ENCODE data around the gene SCAMP1. TPM values are rescaled to one million over a fixed set of nuclear protein-coding genes. Genes with fewer than 3 reads are reported as not detected.

The SCAMP1 gene
- total RNA-seq, 1 experiment from 2014 or later = 36.0 TPM

DNA sequence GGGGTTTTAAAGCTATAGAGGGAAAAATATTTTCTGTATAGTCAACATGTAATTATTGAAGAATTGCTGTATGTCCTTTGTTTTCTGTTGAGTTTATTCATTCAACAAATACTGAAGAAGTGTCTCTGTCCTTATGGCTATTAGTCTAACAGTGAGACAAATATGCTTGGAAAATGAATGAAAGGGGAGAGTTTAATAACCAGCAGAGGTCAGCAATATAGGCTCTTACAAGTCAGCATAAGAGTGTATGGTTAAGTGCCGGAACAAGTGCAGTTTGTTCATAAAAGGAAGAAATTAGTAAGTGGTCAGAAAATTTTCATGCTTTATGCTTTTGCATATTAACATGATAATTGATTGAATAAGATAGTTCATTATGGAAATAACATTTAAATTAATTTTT, 3.6 kb downstream of the SCAMP1 start:
- Histone ChIP-seq H3K9me3 (ENCODE audit: control insufficient read depth, low read depth, low read length) (no peaks in the 10 kb centered on the region), H3K18ac (ENCODE audit: insufficient read length, low read depth, low read length) (no peak overlapping the region), H4K5ac (ENCODE audit: insufficient read length, low read depth, low read length) (no peak overlapping the region), H3K4me2 (ENCODE audit: insufficient read depth, insufficient read length, low read length) (no peak overlapping the region), H2AK5ac (ENCODE audit: insufficient read length, low read length) (no peak overlapping the region), H3K4me1 (ENCODE audit: insufficient read depth, low read length) (no peaks in the 10 kb centered on the region), H2BK120ac (ENCODE audit: low read depth, low read length, poor library complexity, severe bottlenecking) (no peak overlapping the region), H4K91ac (ENCODE audit: insufficient read length, low read depth, low read length) (no peak overlapping the region), H3K14ac (ENCODE audit: insufficient read depth, low read length) (no peak overlapping the region), H3K56ac (ENCODE audit: insufficient read length, low read depth, low read length) (no peak overlapping the region), H2BK20ac (ENCODE audit: low read depth, low read length, poor library complexity, severe bottlenecking) (no peak overlapping the region), H2BK5ac (ENCODE audit: insufficient read length, low read length) (no peak overlapping the region), H2AFZ (ENCODE audit: low read length) (no peak overlapping the region), H3K4ac (ENCODE audit: low read depth, low read length) (no peak overlapping the region), H3K23me2 (ENCODE audit: insufficient read length, low read depth, low read length, poor library complexity, severe bottlenecking) (peaks cover 9% of the 10 kb centered on the region), H3T11ph (ENCODE audit: low read length) (no peak overlapping the region), H4K20me1 (ENCODE audit: control insufficient read depth, insufficient read depth, insufficient read length) (no peaks in the 10 kb centered on the region), H3K23ac (ENCODE audit: insufficient read length, low read depth, low read length) (no peak overlapping the region), H2BK12ac (ENCODE audit: insufficient read length, low read depth, low read length) (no peak overlapping the region), H3K9ac (ENCODE audit: extremely low read depth, insufficient read length, low read length) (no peak overlapping the region), H3K27ac (ENCODE audit: insufficient read length, low read depth, low read length) (no peak overlapping the region), H2BK15ac (ENCODE audit: low read depth, low read length) (no peak overlapping the region), H3K27me3 (ENCODE audit: insufficient read depth, low read length) (no peaks in the 10 kb centered on the region), H4K8ac (replicated peaks; ENCODE audit: insufficient read length, low read depth, low read length) (no peak overlapping the region), H3K79me1 (ENCODE audit: insufficient read depth, low read depth, low read length, poor library complexity, severe bottlenecking) (peaks cover 3% of the 10 kb centered on the region), H3K79me2 (ENCODE audit: insufficient read depth, low read length) (peaks cover 9% of the 10 kb centered on the region; the same call in 1 of the 2 replicates)
- TF ChIP-seq, protein P1, sequence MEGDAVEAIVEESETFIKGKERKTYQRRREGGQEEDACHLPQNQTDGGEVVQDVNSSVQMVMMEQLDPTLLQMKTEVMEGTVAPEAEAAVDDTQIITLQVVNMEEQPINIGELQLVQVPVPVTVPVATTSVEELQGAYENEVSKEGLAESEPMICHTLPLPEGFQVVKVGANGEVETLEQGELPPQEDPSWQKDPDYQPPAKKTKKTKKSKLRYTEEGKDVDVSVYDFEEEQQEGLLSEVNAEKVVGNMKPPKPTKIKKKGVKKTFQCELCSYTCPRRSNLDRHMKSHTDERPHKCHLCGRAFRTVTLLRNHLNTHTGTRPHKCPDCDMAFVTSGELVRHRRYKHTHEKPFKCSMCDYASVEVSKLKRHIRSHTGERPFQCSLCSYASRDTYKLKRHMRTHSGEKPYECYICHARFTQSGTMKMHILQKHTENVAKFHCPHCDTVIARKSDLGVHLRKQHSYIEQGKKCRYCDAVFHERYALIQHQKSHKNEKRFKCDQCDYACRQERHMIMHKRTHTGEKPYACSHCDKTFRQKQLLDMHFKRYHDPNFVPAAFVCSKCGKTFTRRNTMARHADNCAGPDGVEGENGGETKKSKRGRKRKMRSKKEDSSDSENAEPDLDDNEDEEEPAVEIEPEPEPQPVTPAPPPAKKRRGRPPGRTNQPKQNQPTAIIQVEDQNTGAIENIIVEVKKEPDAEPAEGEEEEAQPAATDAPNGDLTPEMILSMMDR (conservative IDR thresholded peaks at IDR 0.05) = no peak
- Mint-ChIP-seq H3K27me3 (ENCODE audit: low read depth) (no peaks in the 10 kb centered on the region), H3K4me3 (no peak overlapping the region), H3K36me3 (ENCODE audit: insufficient read depth in 1 of 3, low read depth in 3 of 3) (peaks cover 2 to 10% (median 3%) of the 10 kb centered on the region in 3 experiments; a peak in 5 of 7 replicates), H3K9me3 (no peaks in the 10 kb centered on the region; a peak in 1 of 5 replicates), H3K4me1 (peaks cover 21% of the 10 kb centered on the region in 2 experiments), H3K27ac (no peak overlapping the region)
- no CpG with 5 or more reads among the region's 1 CpG for WGBS (ENCODE audit: extremely low coverage, insufficient read length, low lambda C conversion rate)
- DNase-seq = no peak
